SK-N-MC (cell line): ENCODE measurements around the gene MLF2.

ENCODE experiments used
- EZH2 ChIP-seq: fragments of 200-600 bp; sonication (generic); IDR thresholded peaks from one replicate; pipeline ENCODE4 v1.6.1; 2017; ENCODE audit warnings: antibody characterized with exemption
- FOXP2 ChIP-seq: optimal IDR thresholded peaks from 2 replicates; pipeline ENCODE3; 2011; ENCODE audit warnings: mild to moderate bottlenecking, moderate library complexity; ENCODE audit not compliant: insufficient read depth; ENCODE audit errors: extremely low read length, control extremely low read depth
- POLR2AphosphoS5 ChIP-seq: IDR thresholded peaks from 2 replicates; pipeline ENCODE4 v1.6.1; 2012; ENCODE audit warnings: mild to moderate bottlenecking, low read depth, low read length, borderline replicate concordance

DNA sequence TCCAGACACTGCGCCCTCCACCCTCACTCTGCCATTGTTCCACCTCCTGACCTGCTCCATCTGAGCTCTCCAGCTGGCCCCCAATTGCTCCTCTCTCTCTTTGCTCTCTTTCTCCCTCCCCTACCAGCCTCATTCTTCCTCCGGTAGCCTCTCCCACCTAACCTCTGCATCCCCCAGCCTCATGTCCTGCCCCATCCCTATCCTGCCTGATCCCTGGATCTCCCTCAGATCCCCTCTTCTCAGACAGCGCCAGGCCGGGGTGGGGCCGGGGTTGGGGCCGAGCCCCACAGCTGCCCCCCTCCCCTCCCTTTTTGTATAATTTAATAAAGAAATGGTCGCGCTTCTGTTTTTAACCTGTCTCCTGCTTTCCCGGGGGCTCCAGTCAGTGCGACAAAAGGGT is 17.7 kb upstream of the MLF2 start:
- TF ChIP-seq EZH2 (no peak), POLR2AphosphoS5 (no peak), FOXP2 (no peak)
